Fibroblast of pulmonary artery (primary cell): ENCODE data around the gene NCOA6.

ENCODE experiments used
- DNase-seq: peaks from one replicate; pipeline ENCODE4 v3.0.0-alpha.2; 2010; ENCODE audit warnings: low read depth
- H3K4me3 ChIP-seq: replicated peaks from 2 replicates; pipeline ENCODE4 v1.5.1; 2011; ENCODE audit warnings: low read depth, mild to moderate bottlenecking, control low read depth, low read length, moderate library complexity
- TF ChIP-seq, protein P1 (sequence below): IDR thresholded peaks from 2 replicates; pipeline ENCODE4 v1.5.1; 2011; ENCODE audit warnings: mild to moderate bottlenecking, control low read depth, low read length, inconsistent platforms; ENCODE audit errors: missing control alignments

Gene NCOA6

DNA sequence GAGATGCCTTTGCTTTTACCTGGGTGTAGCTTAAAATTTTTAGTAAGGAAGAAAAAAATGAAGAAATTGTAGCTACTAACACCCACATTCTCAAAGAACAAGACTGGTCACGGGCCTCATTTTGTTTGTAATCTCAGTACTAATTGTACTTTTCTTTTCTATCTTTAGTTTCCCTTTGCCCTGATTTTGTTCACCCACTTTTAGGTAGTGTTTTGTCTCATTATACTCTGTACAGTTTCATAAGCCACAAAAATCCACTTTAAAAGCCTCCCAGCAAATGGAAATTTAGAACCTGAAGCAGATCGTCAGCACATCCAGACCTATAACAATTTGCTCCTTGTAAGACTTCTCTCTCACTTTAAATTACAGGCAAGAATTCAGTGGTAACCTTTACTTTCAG is 78.0 kb downstream of the NCOA6 start:
- DNase-seq: no peak
- TF ChIP-seq, protein P1, sequence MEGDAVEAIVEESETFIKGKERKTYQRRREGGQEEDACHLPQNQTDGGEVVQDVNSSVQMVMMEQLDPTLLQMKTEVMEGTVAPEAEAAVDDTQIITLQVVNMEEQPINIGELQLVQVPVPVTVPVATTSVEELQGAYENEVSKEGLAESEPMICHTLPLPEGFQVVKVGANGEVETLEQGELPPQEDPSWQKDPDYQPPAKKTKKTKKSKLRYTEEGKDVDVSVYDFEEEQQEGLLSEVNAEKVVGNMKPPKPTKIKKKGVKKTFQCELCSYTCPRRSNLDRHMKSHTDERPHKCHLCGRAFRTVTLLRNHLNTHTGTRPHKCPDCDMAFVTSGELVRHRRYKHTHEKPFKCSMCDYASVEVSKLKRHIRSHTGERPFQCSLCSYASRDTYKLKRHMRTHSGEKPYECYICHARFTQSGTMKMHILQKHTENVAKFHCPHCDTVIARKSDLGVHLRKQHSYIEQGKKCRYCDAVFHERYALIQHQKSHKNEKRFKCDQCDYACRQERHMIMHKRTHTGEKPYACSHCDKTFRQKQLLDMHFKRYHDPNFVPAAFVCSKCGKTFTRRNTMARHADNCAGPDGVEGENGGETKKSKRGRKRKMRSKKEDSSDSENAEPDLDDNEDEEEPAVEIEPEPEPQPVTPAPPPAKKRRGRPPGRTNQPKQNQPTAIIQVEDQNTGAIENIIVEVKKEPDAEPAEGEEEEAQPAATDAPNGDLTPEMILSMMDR: no peak
- H3K4me3 ChIP-seq: no peak overlapping the region

GRCh38 chr20:34746674-34747073 is 78.8 kb downstream of the NCOA6 start:
- TF ChIP-seq, protein P1: no peak
- DNase-seq: no peak
- no peak overlapping the region for H3K4me3 ChIP-seq

GRCh38 chr20:34744847-34745246 is 80.6 kb downstream of the NCOA6 start:
- H3K4me3 ChIP-seq: no peak overlapping the region
- TF ChIP-seq, protein P1: no peak

GRCh38 chr20:34744340-34744739 is 81.1 kb downstream of the NCOA6 start:
- no peak for DNase-seq
- no peak overlapping the region for H3K4me3 ChIP-seq
- TF ChIP-seq, protein P1: no peak

More at GRCh38 chr20:34744847-34745246, 80.6 kb downstream of the NCOA6 start:
- no peak for DNase-seq

DNA sequence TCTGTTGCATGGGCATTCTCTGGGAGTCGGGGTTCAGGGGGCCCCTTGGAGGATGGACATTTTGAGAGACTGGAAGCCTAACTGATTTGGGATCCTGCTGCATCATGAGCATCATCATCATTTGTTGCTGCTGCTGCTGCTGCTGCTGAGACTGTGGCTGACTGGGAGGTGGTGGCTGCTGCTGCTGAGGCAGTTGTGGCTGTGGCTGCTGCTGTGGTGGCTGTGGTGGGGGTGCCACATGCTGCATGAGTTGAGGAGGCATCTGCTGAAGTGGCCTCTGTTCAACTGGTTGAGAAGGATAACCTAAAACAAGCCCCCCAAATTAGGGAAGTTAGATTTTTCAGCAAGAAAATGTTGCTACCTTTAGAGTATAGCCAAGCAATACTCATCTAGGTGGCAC is 82.4 kb downstream of the NCOA6 start:
- DNase-seq: no peak
- TF ChIP-seq, protein P1: no peak
- H3K4me3 ChIP-seq: no peak overlapping the region

DNA sequence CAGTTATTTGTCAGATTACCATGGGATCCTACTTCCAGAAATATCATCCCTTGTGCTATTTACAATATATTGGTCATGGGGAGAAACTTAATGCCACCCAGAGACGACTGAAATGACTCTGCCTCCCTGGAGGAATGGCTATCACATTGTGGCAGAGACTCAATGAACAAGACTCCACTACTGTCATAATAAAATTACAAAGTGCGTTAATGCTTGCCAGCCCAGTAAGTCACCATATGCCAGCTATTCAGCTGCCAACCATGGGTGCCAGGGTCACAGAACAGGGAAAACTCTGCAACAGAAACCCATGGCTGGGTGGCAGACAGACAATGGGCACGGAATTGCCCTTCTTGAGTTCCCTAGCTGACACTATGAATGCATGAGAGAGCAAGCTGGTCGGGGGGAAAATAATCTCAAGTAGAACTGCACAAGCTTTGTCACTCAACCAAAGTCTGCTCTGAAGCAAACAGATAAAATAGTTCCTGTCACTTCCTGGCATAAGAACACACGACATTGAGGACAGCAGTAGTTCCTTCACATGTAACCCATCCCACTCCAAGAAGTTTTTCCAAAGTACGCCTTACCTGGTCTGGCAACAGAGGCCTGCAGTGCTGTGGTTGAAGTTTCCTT is 89.2 kb downstream of the NCOA6 start:
- H3K4me3 ChIP-seq: no peak overlapping the region
- TF ChIP-seq, protein P1: no peak
- DNase-seq: no peak

DNA sequence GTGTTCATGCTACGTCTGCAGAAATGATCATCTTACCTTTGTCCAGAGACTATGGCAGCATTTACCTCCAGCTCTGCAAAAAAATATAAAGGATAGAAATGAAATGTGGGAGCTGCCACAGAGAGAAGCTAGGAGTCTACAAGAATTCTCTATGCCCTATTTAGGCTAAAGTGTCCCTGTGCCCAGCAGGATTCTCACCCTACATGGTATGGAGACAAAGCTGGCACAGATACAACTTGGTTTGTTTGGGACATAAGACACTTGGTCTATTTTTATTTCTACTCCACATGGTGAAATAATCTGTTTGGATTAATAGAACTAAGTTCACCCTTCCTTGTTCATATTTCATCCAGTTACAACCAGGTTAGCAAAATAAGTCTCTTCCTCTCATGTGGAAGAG is 92.9 kb downstream of the NCOA6 start:
- TF ChIP-seq, protein P1: no peak

More for the DNA sequence above, 92.9 kb downstream of the NCOA6 start:
- DNase-seq: no peak
- no peak overlapping the region for H3K4me3 ChIP-seq
